COLO668 (cell line): ENCODE data around the gene HENMT1.
A peak's percentile ranks its signal among the peaks of the same experiment; 100 is the strongest.

Experiments
- DNase-seq: peaks from one replicate; lab custom pipeline; 2025; ENCODE audit not compliant: unreplicated experiment; lab: John Stamatoyannopoulos, UW

HENMT1 gene

GRCh38 chr1:108628665-108629064, 32.2 kb downstream of the HENMT1 start:
- DNase-seq: no peak

DNA sequence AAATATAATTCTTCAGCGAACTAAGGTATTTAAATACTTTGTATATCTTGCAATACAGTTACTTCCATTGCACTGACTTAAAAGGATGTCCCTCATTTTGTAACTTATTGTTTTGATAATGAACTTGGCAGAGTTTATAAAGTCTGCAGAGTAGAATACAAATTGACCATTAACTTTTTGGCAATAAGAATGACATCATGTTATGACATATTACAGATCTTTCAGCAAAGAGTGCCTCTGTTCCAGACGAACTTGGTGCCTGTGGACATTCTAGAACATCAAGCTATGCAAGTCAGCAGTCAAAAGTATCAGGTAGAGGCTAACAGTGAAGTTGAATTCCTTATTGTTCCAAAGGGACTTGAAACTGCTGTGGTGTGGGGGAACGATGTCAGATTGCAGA, 32.9 kb downstream of the HENMT1 start:
- DNase-seq: no peak

- no peak for DNase-seq
Measured at GRCh38 chr1:108627256-108627655, 33.6 kb downstream of the HENMT1 start.

- DNase-seq: no peak
Measured at GRCh38 chr1:108624069-108624468, 36.8 kb downstream of the HENMT1 start.

DNA sequence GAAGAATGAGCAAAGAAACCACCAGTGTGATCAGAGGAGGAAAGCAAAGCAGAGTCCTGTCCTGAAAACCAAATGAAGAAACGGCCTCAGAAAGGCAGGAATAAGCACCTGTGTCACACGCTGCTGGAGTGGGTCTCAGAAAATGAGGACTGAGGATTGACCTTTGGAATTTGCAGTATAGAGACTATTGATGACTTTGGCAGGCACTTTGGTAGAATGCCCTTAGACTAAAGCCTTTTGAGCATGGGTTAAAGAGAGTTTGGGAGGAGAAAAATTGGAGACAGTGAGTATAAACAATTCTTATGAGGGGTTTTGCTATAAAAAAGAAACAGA, 43.2 kb downstream of the HENMT1 start:
- DNase-seq: no peak

DNA sequence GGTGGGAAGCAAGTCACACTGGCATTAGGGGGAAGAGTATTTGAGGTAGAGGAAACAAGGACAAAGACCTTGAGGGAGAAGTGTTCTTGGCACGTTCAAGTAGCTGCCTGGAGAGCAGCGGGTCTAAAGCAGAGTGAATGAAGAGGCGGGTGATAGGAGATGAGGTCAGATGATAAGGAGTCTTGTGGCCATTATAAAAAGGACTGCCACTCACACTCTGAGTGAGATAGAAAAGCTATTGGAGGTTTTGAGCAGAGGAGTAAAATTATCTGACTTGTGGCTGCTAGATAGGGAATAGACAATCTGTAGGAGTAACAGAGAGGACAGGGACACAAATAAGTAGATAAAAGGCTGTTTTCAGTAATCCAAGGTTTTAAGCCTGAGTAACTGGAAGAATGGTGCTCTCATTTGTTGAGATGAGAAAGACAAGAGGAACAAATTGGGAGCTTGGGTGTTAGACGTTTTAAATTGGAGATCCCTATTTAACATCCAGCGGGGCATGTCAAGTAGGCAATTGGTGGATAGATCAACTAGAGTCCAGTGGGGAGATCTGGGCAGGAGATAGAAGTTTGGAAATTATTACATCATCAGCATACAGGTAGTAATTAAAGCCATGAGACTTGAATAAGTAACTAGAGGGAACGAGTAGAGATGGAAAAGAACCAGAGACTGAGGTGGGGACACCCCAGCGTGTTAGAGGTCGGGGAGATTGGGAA, 43.7 kb downstream of the HENMT1 start:
- DNase-seq: no peak

GRCh38 chr1:108615544-108615943, 45.3 kb downstream of the HENMT1 start:
- no peak for DNase-seq

DNA sequence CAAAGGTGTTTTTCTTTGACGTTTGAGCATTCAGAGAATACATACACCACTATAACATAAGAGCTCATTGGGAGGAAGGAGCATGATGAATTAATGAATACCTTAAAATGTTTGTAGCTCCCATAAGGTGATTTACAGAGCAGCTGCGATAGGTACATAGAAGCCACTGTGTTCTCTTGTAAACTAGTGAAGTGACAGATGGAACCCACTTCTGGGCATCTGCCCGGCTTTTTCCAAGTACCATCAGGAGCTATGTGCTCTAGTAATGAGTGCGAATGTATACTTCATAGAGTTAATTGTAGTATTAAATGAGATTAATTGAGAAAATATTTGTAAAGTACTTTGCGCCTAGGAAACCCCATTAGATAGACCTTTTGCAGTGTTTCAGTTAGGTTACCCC, 48.4 kb downstream of the HENMT1 start:
- DNase-seq: no peak

DNA sequence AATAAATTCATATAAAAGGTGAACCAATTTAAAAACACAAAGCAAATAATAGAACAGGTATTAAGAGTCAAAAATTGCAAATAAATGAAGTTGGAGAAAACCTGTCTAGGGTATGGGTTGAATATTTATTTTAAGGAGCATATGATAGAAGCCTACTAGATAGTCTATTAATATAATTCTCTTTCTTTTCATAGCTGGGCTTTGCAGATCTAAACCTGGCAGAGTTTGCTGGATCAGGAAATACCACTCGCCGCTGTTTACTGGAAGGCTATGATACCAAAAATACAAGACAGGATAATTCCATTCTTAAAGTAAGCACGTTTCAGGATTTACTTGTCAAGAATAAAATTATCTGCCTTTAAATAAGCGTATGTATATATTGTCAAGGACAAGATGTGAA, 48.9 kb downstream of the HENMT1 start:
- DNase-seq: no peak

- DNase-seq: peak; percentile 38
Measured at GRCh38 chr1:108610073-108610472, 50.8 kb downstream of the HENMT1 start.

DNA sequence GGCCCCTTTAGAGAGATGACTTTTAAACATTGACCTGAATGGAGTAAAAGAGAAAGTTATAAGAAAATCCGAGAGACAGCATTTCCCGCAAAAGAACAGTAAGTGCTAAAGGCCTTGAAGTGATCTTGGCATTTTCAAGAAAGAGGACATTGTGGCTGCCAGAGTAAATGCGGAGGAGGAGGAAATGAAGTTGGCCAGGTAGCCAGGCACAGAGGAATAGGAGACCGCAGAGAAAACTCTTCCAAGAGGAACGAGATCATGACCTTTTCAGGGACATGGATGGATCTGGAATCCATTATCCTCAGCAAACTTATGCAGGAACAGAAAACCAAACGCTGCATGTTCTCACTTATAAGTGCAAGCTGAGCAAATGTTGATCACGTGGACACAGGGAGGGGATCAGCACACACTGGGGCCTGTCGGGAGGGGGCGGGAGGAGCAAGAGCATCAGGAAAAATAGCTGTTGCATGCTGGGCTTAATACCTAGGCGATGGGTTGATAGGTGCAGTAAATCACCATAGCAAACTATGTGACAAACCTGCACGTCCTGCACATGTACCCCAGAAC, 51.3 kb downstream of the HENMT1 start:
- DNase-seq: peak; percentile 75

DNA sequence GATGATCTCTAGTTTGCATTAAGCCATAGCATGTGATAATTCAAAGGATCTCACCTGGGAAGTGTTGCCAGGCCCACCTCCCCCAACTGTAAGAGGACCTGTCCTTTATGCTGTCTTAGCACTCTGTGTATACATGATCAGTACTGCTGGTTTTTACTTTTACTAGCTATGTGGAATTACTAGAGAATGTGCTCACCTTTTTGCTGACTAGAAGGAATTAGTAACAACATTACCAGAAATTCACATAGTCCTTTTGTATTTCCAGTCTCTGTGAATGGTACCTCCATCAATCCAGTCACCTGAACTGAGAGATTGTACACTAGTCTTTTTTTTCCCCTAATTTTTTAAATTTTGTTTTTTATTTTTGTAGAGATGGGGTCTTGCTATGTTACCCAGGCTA, 54.4 kb downstream of the HENMT1 start:
- DNase-seq: no peak

DNA sequence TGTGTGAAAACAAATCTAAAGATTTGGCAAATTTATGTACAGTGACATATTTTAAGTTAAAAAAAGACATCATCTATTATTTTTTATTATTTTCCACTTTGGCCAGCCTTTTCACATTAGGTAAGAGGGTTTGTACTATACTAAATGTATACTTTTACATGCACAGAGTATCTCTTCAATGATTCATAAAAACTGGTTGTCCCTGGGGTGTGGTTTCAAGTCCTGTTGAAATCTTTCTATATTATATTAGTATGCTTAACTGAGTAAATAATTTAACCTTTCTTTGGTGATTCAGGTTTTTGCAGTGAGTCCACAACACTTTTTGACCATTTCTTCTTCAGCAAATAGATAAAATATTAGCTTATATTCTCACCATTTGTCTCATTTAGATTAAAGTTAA, 55.3 kb downstream of the HENMT1 start:
- no peak for DNase-seq

DNA sequence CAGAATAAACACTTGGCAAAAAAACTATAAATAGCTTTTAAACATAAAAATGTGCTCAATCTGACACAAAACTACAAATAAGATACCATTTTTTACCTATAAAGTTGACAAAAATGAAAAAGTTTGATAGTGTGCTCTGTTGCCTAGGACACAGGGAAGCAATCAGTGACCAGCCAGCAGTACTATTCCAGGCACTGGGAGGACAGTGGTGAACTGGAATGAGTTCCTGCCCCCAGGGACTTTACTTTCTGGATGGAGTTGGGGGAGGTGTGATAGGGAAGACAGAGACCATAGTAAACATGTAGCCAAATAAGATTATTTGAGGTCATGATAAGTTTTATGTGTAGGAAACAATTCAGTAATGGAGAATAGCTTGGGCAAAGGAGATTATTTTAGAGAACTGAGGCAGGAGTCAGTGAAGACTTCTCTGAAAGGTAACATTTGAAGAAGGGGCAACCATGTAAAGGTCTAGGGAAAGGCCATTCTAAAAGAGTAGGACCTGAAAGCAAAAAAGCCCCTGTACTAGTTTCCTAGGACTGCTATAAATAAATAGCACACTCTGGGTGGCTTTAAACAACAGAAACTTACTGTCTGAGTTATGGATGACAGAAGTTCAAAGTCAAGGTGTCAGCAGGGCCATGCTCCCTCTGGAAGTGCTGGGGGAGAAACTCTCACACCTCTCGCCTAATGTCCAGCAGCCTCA, 59.0 kb downstream of the HENMT1 start:
- no peak for DNase-seq

DNA sequence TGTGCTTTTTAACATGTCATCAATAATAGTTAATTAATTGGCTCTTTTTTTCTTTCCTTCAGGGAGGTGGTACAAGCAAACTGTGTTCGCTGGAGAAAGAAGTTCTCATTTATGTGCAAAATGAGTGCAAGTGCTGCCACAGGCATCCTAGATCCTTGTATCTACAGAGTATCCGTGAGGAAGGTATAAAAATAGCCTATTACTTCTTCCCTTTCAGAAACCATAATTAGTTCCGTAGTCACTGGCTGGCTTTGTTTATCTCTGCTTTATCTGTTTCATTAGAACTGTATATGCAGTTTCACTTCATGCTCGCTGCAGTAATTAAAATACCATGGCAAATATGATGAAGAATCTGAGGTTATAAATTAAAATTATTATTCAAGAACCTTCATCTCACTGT, 60.4 kb downstream of the HENMT1 start:
- DNase-seq: no peak

- DNase-seq: no peak
Measured at GRCh38 chr1:108598340-108598739, 62.6 kb downstream of the HENMT1 start.
